ENCODE measurements around the gene EPC2.

GRCh38 chr2:148817210-148817708 lies 172.7 kb downstream of the EPC2 start:
- TF ChIP-seq FOXM1 (IDR thresholded peaks at IDR 0.05; ENCODE audit: borderline replicate concordance) (no peak), SP1 (IDR thresholded peaks at IDR 0.05) (no peak), FOXA1 (IDR thresholded peaks at IDR 0.05) (no peak), FOXK2 (IDR thresholded peaks at IDR 0.05) (no peak), TARDBP (IDR thresholded peaks at IDR 0.05) (no peak), CTBP1 (IDR thresholded peaks at IDR 0.05; ENCODE audit: borderline replicate concordance) (no peak), L3MBTL2 (conservative IDR thresholded peaks at IDR 0.05) (no peak), PKNOX1 (IDR thresholded peaks at IDR 0.05) (no peak; the same call in 1 of the 2 replicates), BHLHE40 (IDR thresholded peaks at IDR 0.05; ENCODE audit: borderline replicate concordance) (no peak), ZNF384 (IDR thresholded peaks at IDR 0.05) (no peak), ARNT (IDR thresholded peaks at IDR 0.05) (no peak), ELF4 (IDR thresholded peaks at IDR 0.05) (no peak), HDGF (IDR thresholded peaks at IDR 0.05; ENCODE audit: borderline replicate concordance) (no peak)
